GM18507 (cell line): Measurements from ENCODE around the gene TRMT11.

Experiments
- DNase-seq: peaks from one replicate; pipeline ENCODE4 v3.0.0; 2011; ENCODE audit warnings: low read depth; ENCODE audit not compliant: insufficient read length; ENCODE audit errors: extremely low spot score
- FAIRE-seq: peaks from 2 replicates; lab custom pipeline; 2011; peaks lifted over from hg19 to GRCh38; lab: Jason Lieb, UNC

TRMT11 gene

GRCh38 chr6:126064748-126065401 lies 78.5 kb downstream of the TRMT11 start:
- no peak for DNase-seq
- no peak for FAIRE-seq

GRCh38 chr6:126066053-126067048 lies 80.0 kb downstream of the TRMT11 start:
- DNase-seq (no peak), FAIRE-seq (no peak)

- DNase-seq (no peak), FAIRE-seq (no peak)
Measured at GRCh38 chr6:126067073-126067472, 80.7 kb downstream of the TRMT11 start.

GRCh38 chr6:126069449-126069848 lies 83.1 kb downstream of the TRMT11 start:
- FAIRE-seq (no peak), DNase-seq (no peak)

GRCh38 chr6:126071000-126071647 lies 84.8 kb downstream of the TRMT11 start:
- no peak for FAIRE-seq
- no peak for DNase-seq

GRCh38 chr6:126072172-126072571 lies 85.8 kb downstream of the TRMT11 start:
- FAIRE-seq: no peak

GRCh38 chr6:126072834-126073233 lies 86.5 kb downstream of the TRMT11 start:
- FAIRE-seq (no peak), DNase-seq (no peak)

More at GRCh38 chr6:126072172-126072571, 85.8 kb downstream of the TRMT11 start:
- no peak for DNase-seq

- DNase-seq (no peak), FAIRE-seq (no peak)
Measured at GRCh38 chr6:126075335-126076071, 89.2 kb downstream of the TRMT11 start.

- DNase-seq: no peak
- FAIRE-seq: no peak
Measured at GRCh38 chr6:126076992-126077664, 90.8 kb downstream of the TRMT11 start.

- FAIRE-seq (no peak), DNase-seq (no peak)
Measured at GRCh38 chr6:126077810-126078776, 91.8 kb downstream of the TRMT11 start.

GRCh38 chr6:126083875-126084274 lies 97.5 kb downstream of the TRMT11 start:
- DNase-seq (no peak), FAIRE-seq (no peak)

- peak; percentile 5 for FAIRE-seq
- no peak for DNase-seq
Measured at GRCh38 chr6:126086560-126086959, 100.2 kb downstream of the TRMT11 start.
